ENCODE data around the gene SIX3.

The SIX3 gene

DNA sequence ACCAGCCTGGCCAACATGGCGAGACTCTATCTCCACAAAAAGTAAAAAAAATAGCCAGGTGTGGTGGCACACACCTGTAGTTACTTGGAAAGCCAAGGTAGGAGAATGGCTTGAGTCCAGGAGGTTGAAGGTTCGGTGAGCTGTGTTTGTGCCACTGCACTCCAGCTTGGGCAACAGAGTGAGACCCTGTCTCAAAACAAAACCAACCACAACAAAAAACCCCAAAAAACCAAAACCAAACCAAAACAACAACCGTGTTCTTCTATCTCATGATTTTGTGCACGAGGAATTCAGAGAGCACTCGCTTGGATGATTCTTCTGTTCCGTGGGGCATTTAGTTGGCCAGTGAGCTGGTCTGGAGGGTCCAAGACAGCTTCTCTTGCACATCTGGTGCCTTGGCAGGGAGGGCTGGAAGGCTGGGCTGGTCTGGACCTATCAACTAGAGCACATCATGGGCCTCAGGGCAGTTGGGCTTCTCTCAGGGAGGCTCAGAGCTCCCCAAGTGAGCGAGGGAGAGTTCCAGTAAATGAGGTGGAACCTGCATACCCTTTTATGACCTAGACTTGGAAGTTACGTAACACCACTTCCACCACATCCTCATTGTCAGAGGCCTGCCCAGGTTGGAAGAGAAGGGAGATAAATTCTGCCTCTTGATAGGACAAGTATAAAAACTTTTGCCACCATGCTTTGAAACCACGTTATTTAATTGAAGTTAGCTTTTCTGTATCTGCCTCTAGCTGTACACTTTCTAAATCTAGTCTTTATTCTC is 42.5 kb downstream of the SIX3 start:
- no peak overlapping the region for H3K4me3 ChIP-seq (ENCODE audit: low read length)
- H3K9me3 ChIP-seq (ENCODE audit: insufficient read depth, low read depth, low read length) = peaks cover 10% of the 10 kb centered on the region; the same call in 1 of the 2 replicates
- no peak overlapping the region for H3K9ac ChIP-seq (ENCODE audit: low read depth, low read length)
- 0 out of 2 replicates have a peak, but pooled peaks cover 6% of the 10 kb centered on the region for H3K27me3 ChIP-seq (ENCODE audit: insufficient read depth, low read length)
- no peak overlapping the region for H3K27ac ChIP-seq (ENCODE audit: low read length)
- no peaks in the 10 kb centered on the region for H3K36me3 ChIP-seq (ENCODE audit: insufficient read depth, low read depth, low read length)
- peaks cover 8% of the 10 kb centered on the region for H3K4me1 ChIP-seq (ENCODE audit: insufficient read depth, low read length)

DNA sequence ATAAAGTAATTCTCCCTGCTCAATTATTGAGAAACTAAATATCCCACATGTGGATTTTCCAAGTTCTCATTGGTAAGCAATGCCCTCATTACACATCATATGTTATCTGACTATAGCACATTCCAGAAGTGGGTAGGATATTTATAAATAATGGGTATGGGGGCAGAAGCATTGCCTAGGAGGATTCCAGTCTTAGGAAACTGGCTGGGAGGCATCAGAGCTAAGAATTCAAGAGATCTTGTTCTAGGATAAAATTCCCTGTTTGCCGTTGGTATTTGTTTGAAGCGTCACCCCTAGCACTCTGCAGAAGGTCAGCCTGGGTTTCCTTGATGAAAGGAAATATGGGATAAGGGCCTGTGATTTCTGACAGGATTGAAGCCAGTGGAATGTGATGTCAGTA is 47.7 kb downstream of the SIX3 start:
- Histone ChIP-seq H3K9ac (ENCODE audit: low read depth, low read length) (no peak overlapping the region), H3K4me3 (ENCODE audit: low read length) (no peak overlapping the region), H3K9me3 (ENCODE audit: insufficient read depth, low read depth, low read length) (peaks cover 10% of the 10 kb centered on the region; the same call in 1 of the 2 replicates), H3K27ac (ENCODE audit: low read length) (no peak overlapping the region), H3K27me3 (ENCODE audit: insufficient read depth, low read length) (peaks cover 20% of the 10 kb centered on the region; the same call in 1 of the 2 replicates), H3K36me3 (ENCODE audit: insufficient read depth, low read depth, low read length) (no peaks in the 10 kb centered on the region), H3K4me1 (ENCODE audit: insufficient read depth, low read length) (no peaks in the 10 kb centered on the region)

GRCh38 chr2:44994377-44994776 is 52.9 kb downstream of the SIX3 start:
- no peak overlapping the region for H3K4me3 ChIP-seq (ENCODE audit: low read length)
- H3K27me3 ChIP-seq (ENCODE audit: insufficient read depth, low read length) = peaks cover 70% of the 10 kb centered on the region
- no peaks in the 10 kb centered on the region for H3K9me3 ChIP-seq (ENCODE audit: insufficient read depth, low read depth, low read length)
- no peaks in the 10 kb centered on the region for H3K4me1 ChIP-seq (ENCODE audit: insufficient read depth, low read length)
- H3K36me3 ChIP-seq (ENCODE audit: insufficient read depth, low read depth, low read length) = no peaks in the 10 kb centered on the region
- no peak overlapping the region for H3K9ac ChIP-seq (ENCODE audit: low read depth, low read length)
- H3K27ac ChIP-seq (ENCODE audit: low read length) = no peak overlapping the region

All from iPS-20b (cell line).